Chondrocyte (in vitro differentiated cells): ENCODE data around the gene CARD16. TPM values are rescaled to one million over a fixed set of nuclear protein-coding genes. Genes with fewer than 3 reads are reported as not detected.

Experiments
- DNase-seq: peaks from one replicate; pipeline ENCODE4 v3.0.0; 2021; ENCODE audit warnings: mixed read lengths, low spot score
- H3K27ac Mint-ChIP-seq: one replicate; pipeline ENCODE4 v1.8.0; 2021; ENCODE audit warnings: mild to moderate bottlenecking, moderate library complexity, mixed read lengths; ENCODE audit not compliant: unreplicated experiment
- H3K27me3 Mint-ChIP-seq: 2 replicates; pipeline ENCODE4 v1.8.0; 2021; ENCODE audit warnings: low read depth, mixed read lengths
- H3K36me3 Mint-ChIP-seq: 2 replicates; pipeline ENCODE4 v1.8.0; 2021; ENCODE audit warnings: low read depth, mixed read lengths
- H3K4me1 Mint-ChIP-seq: 2 replicates; pipeline ENCODE4 v1.8.0; 2021; ENCODE audit warnings: low read depth, mild to moderate bottlenecking, mixed read lengths
- H3K4me3 Mint-ChIP-seq: one replicate; pipeline ENCODE4 v1.8.0; 2021; ENCODE audit warnings: mild to moderate bottlenecking, moderate library complexity, mixed read lengths; ENCODE audit not compliant: unreplicated experiment
- H3K9me3 Mint-ChIP-seq: 2 replicates; pipeline ENCODE4 v1.8.0; 2021; ENCODE audit warnings: low read depth, mixed read lengths
- CTCF ChIP-seq: fragments of 200-600 bp; sonication (generic); IDR thresholded peaks from 2 replicates; pipeline ENCODE4 v1.5.0; 2021; ENCODE audit warnings: antibody characterized with exemption, mild to moderate bottlenecking, moderate library complexity
- total RNA-seq: library from RNA; stranded (reverse); gene quantifications from 3 replicates; pipeline ENCODE4 v1.2.1, GENCODE V29; 2021

The CARD16 gene
- total RNA-seq, 1 donor from 2014 or later = not detected

- Mint-ChIP-seq H3K4me3 (no peak overlapping the region), H3K9me3 (peaks cover 2% of the 10 kb centered on the region), H3K27ac (no peak overlapping the region), H3K4me1 (no peaks in the 10 kb centered on the region), H3K36me3 (no peaks in the 10 kb centered on the region), H3K27me3 (peaks cover 17% of the 10 kb centered on the region)
- no peak for DNase-seq
- TF ChIP-seq CTCF = no peak
Measured at GRCh38 chr11:105024394-105024793, 20.7 kb downstream of the CARD16 start.

- Mint-ChIP-seq H3K9me3 (peaks cover 2% of the 10 kb centered on the region), H3K4me3 (no peak within 1 kb of the TSS), H3K27me3 (peaks cover 17% of the 10 kb centered on the region), H3K36me3 (no peaks in the 10 kb centered on the region), H3K27ac (no peak within 1 kb of the TSS), H3K4me1 (no peaks in the 10 kb centered on the region)
- no peak for DNase-seq
- no peak for TF ChIP-seq CTCF
Measured at GRCh38 chr11:105023003-105023402, 22.1 kb downstream of the CARD16 start, which contains the start of gene CASP5. Gene CASP5 (minus strand): TSS chr11:105023168. CDS start chr11:105023136, 32 bp downstream.

- Mint-ChIP-seq H3K36me3 (no peaks in the 10 kb centered on the region), H3K27ac (no peak overlapping the region), H3K9me3 (peaks cover 2% of the 10 kb centered on the region), H3K4me1 (no peaks in the 10 kb centered on the region), H3K27me3 (peaks cover 17% of the 10 kb centered on the region), H3K4me3 (no peak overlapping the region)
- TF ChIP-seq CTCF = no peak
- no peak for DNase-seq
Measured at GRCh38 chr11:105022527-105022926, 22.6 kb downstream of the CARD16 start.

GRCh38 chr11:105007463-105007862 lies 37.7 kb downstream of the CARD16 start:
- DNase-seq = no peak
- no peak for TF ChIP-seq CTCF
- Mint-ChIP-seq H3K4me1 (no peaks in the 10 kb centered on the region), H3K27ac (no peak overlapping the region), H3K4me3 (no peak overlapping the region), H3K9me3 (no peaks in the 10 kb centered on the region), H3K36me3 (no peaks in the 10 kb centered on the region), H3K27me3 (peaks cover 2% of the 10 kb centered on the region)

- H3K4me3 Mint-ChIP-seq = no peak overlapping the region
- no peak for DNase-seq
- peaks cover 5% of the 10 kb centered on the region for H3K9me3 Mint-ChIP-seq
- no peaks in the 10 kb centered on the region for H3K36me3 Mint-ChIP-seq
- no peak for TF ChIP-seq CTCF
- H3K4me1 Mint-ChIP-seq = no peaks in the 10 kb centered on the region
- no peaks in the 10 kb centered on the region for H3K27me3 Mint-ChIP-seq
- no peak overlapping the region for H3K27ac Mint-ChIP-seq
Measured at GRCh38 chr11:105005451-105005845, 39.7 kb downstream of the CARD16 start.
